ENCODE data around the gene FAM3C.

- TF ChIP-seq, protein P1, sequence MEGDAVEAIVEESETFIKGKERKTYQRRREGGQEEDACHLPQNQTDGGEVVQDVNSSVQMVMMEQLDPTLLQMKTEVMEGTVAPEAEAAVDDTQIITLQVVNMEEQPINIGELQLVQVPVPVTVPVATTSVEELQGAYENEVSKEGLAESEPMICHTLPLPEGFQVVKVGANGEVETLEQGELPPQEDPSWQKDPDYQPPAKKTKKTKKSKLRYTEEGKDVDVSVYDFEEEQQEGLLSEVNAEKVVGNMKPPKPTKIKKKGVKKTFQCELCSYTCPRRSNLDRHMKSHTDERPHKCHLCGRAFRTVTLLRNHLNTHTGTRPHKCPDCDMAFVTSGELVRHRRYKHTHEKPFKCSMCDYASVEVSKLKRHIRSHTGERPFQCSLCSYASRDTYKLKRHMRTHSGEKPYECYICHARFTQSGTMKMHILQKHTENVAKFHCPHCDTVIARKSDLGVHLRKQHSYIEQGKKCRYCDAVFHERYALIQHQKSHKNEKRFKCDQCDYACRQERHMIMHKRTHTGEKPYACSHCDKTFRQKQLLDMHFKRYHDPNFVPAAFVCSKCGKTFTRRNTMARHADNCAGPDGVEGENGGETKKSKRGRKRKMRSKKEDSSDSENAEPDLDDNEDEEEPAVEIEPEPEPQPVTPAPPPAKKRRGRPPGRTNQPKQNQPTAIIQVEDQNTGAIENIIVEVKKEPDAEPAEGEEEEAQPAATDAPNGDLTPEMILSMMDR (IDR thresholded peaks at IDR 0.05; ENCODE audit: poor library complexity, severe bottlenecking), result no peak
- TF ChIP-seq SMC3 (conservative IDR thresholded peaks at IDR 0.05; ENCODE audit: poor library complexity) (no peak), EZH2 (IDR thresholded peaks at IDR 0.05; ENCODE audit: borderline replicate concordance, insufficient read depth, low read length, poor library complexity, severe bottlenecking) (no peak)
Measured at GRCh38 chr7:121419201-121420148, 23.4 kb upstream of the FAM3C start.
